OCI-LY3 (cell line): ENCODE data around the gene MDH1B.

ENCODE experiments used
- H2AFZ ChIP-seq: fragments of 200-600, 300-600 bp; shearing (Covaris generic); 2 replicates; pipeline ENCODE4 v1.6.0; 2014; ENCODE audit warnings: antibody characterized with exemption, low read depth, low read length
- H3K27ac ChIP-seq: fragments of 200-600, 300-600 bp; sonication (generic); 2 replicates; pipeline ENCODE4 v1.5.1; 2014; ENCODE audit warnings: mild to moderate bottlenecking, low read length, moderate library complexity, mixed read lengths
- H3K27me3 ChIP-seq: fragments of 200-600, 300-600 bp; sonication (generic); 2 replicates; pipeline ENCODE4 v1.6.1; 2014; ENCODE audit warnings: low read depth, low read length, mixed read lengths
- H3K36me3 ChIP-seq: fragments of 200-600, 300-600 bp; sonication (generic); replicated peaks from 2 replicates; pipeline ENCODE3; 2014; ENCODE audit warnings: low read depth, low read length, mixed read lengths
- H3K4me1 ChIP-seq: fragments of 300-600, 200-600 bp; sonication (generic); 2 replicates; pipeline ENCODE4 v1.6.1; 2014; ENCODE audit warnings: low read length, mixed read lengths
- H3K4me2 ChIP-seq: fragments of 200-600, 300-600 bp; sonication (generic); 2 replicates; pipeline ENCODE4 v1.6.1; 2014; ENCODE audit warnings: low read length, mixed read lengths
- H3K4me3 ChIP-seq: fragments of 300-600, 200-600 bp; sonication (generic); 2 replicates; pipeline ENCODE4 v1.5.1; 2014; ENCODE audit warnings: antibody characterized with exemption, mild to moderate bottlenecking, low read length, moderate library complexity
- H3K79me2 ChIP-seq: fragments of 300-600, 200-600 bp; shearing (Covaris generic); 2 replicates; pipeline ENCODE4 v1.6.1; 2014; ENCODE audit warnings: mild to moderate bottlenecking, low read length, mixed read lengths
- H3K9ac ChIP-seq: fragments of 300-600, 200-600 bp; shearing (Covaris generic); 2 replicates; pipeline ENCODE4 v1.6.0; 2014; ENCODE audit warnings: mild to moderate bottlenecking, low read length, moderate library complexity
- H3K9me3 ChIP-seq: fragments of 200-600, 300-600 bp; shearing (Covaris generic); 2 replicates; pipeline ENCODE4 v1.6.1; 2014; ENCODE audit warnings: low read length, mixed read lengths; ENCODE audit not compliant: insufficient read depth
- H4K20me1 ChIP-seq: fragments of 200-600, 300-600 bp; sonication (generic); 2 replicates; pipeline ENCODE4 v1.6.1; 2016; ENCODE audit warnings: low read length, mixed read lengths; ENCODE audit not compliant: insufficient read depth
- CTCF ChIP-seq: fragments of 200-600, 300-600 bp; sonication (generic); IDR thresholded peaks from 2 replicates; pipeline ENCODE4 v1.5.1; 2014; ENCODE audit warnings: antibody characterized with exemption, low read length, low read depth
- EZH2phosphoT487 ChIP-seq: fragments of 200-600 bp; shearing (Covaris generic); IDR thresholded peaks from 2 replicates; pipeline ENCODE4 v1.6.1; 2018; ENCODE audit warnings: antibody characterized with exemption, mixed run types, low read depth

Gene MDH1B

DNA sequence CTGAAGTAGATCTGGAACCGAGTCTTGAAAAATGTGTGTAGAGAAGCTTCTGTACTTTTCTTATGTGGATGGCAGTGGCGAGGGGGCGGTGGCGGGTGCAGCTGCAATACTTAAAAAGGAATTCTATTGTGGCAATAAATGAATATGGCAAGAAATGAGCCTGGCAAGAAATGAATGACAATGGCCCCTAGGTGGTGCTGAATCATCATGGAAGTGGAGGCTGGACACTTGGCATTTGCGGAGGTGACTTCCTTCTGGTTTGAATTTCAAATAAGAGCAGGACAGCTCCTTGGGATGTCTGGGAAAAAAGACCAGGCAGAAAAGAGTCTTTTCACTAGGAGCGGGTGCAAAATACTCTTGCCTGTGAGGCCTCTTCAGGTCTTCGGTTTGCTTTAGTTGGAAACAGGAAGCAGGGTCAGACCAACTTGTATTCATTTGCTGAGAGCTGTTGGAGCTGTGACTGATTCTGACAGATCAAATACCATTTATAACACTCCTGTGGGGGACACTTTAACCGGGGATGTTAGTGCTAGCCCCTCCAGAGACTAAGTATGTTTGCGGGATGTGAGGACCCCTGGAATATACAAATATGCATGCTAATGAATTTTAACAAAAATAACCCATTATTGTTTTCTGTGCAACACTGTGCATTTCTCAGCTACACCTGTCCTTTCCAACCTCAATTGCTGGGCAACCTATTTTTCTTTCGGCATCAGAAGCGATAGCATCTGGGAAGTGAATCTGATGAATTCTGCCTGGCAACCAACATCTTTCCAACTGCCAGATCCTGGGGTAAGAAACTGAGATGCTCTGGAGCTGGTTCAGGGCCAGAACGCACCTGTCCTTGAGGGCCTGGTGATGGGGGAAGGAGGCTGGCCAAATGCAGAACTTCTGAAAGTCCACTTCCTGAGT lies 35.6 kb upstream of the MDH1B start:
- no peaks in the 10 kb centered on the region for H3K27me3 ChIP-seq
- no peak overlapping the region for H3K27ac ChIP-seq
- peak overlapping the region; percentile 66 for H3K4me3 ChIP-seq
- H3K9me3 ChIP-seq: no peaks in the 10 kb centered on the region
- no peaks in the 10 kb centered on the region for H4K20me1 ChIP-seq
- no peaks in the 10 kb centered on the region for H3K79me2 ChIP-seq
- H3K4me1 ChIP-seq: peaks cover 32% of the 10 kb centered on the region
- peak overlapping the region; percentile 30; the same call in 1 of the 2 replicates for H3K9ac ChIP-seq
- TF ChIP-seq EZH2phosphoT487 (no peak), CTCF (peak; percentile 87)
- H2AFZ ChIP-seq: peak overlapping the region; percentile 69; the same call in 1 of the 2 replicates
- peak overlapping the region; percentile 74 for H3K4me2 ChIP-seq
- no peaks in the 10 kb centered on the region for H3K36me3 ChIP-seq

GRCh38 chr2:206799083-206799482 lies 34.0 kb upstream of the MDH1B start:
- H3K9ac ChIP-seq: no peak overlapping the region
- H2AFZ ChIP-seq: no peak overlapping the region
- no peaks in the 10 kb centered on the region for H3K9me3 ChIP-seq
- no peaks in the 10 kb centered on the region for H4K20me1 ChIP-seq
- peaks cover 2% of the 10 kb centered on the region for H3K36me3 ChIP-seq
- H3K27me3 ChIP-seq: no peaks in the 10 kb centered on the region
- H3K4me2 ChIP-seq: no peak overlapping the region
- TF ChIP-seq EZH2phosphoT487: no peak
- TF ChIP-seq CTCF: no peak
- peaks cover 32% of the 10 kb centered on the region for H3K4me1 ChIP-seq
- H3K79me2 ChIP-seq: no peaks in the 10 kb centered on the region
- no peak overlapping the region for H3K4me3 ChIP-seq
- no peak overlapping the region for H3K27ac ChIP-seq

GRCh38 chr2:206798000-206798399 lies 32.9 kb upstream of the MDH1B start:
- no peak overlapping the region for H3K9ac ChIP-seq
- H3K36me3 ChIP-seq: peaks cover 2% of the 10 kb centered on the region
- H3K79me2 ChIP-seq: no peaks in the 10 kb centered on the region
- peak overlapping the region; percentile 58 for H3K4me2 ChIP-seq
- H4K20me1 ChIP-seq: no peaks in the 10 kb centered on the region
- no peak overlapping the region for H3K27ac ChIP-seq
- H3K4me3 ChIP-seq: peak overlapping the region; percentile 45; the same call in 1 of the 2 replicates
- no peak for TF ChIP-seq CTCF
- TF ChIP-seq EZH2phosphoT487: no peak
- no peak overlapping the region for H2AFZ ChIP-seq
- H3K27me3 ChIP-seq: no peaks in the 10 kb centered on the region
- no peaks in the 10 kb centered on the region for H3K9me3 ChIP-seq
- H3K4me1 ChIP-seq: peaks cover 32% of the 10 kb centered on the region

GRCh38 chr2:206797376-206797775 lies 32.2 kb upstream of the MDH1B start:
- TF ChIP-seq EZH2phosphoT487 (no peak), CTCF (no peak)
- Histone ChIP-seq H3K36me3 (peaks cover 6% of the 10 kb centered on the region), H3K4me2 (peak overlapping the region; percentile 58), H4K20me1 (peaks cover 4% of the 10 kb centered on the region; the same call in 1 of the 2 replicates), H3K4me3 (no peak overlapping the region), H3K27ac (no peak overlapping the region), H2AFZ (no peak overlapping the region), H3K79me2 (no peaks in the 10 kb centered on the region), H3K9me3 (no peaks in the 10 kb centered on the region), H3K4me1 (peaks cover 30% of the 10 kb centered on the region), H3K27me3 (no peaks in the 10 kb centered on the region), H3K9ac (no peak overlapping the region)
